ENCODE data around the gene SP100. TPM values are rescaled to one million over a fixed set of nuclear protein-coding genes. Genes with fewer than 3 reads are reported as not detected.
A peak's percentile ranks its signal among the peaks of the same experiment; 100 is the strongest.
"Not testable (repeated sequence)": the region's sequence is repeated elsewhere in the genome, so short reads cannot be mapped to it uniquely, and the experiment has no call there.

SP100 gene
- total RNA-seq, 1 donor from 2014 or later: 8.3 TPM

DNA sequence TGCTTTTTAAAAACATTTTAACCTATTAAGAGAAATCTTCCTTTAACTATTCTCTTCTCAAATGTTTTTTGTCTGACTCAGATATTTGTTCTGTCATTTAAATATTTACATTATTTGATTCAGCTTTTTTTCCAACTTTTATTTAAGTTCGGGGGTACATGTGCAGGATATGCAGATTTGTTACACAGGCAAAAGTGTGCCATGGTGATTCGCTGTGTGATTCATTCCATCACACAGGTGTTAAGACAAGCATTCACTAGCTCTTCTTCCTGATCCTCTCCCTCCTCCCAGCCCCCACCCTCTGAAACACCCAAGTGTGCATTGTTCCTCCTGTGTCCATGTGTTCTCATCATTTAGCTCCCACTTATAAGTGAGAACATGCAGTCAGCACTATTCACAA, 19.4 kb downstream of the SP100 start:
- Mint-ChIP-seq H3K4me3 (ENCODE audit: unreplicated experiment) (no peak overlapping the region), H3K36me3 (ENCODE audit: low read depth, unreplicated experiment) (no peaks in the 10 kb centered on the region), H3K27me3 (ENCODE audit: unreplicated experiment) (no peaks in the 10 kb centered on the region), H3K9me3 (ENCODE audit: unreplicated experiment) (no peaks in the 10 kb centered on the region), H3K27ac (ENCODE audit: unreplicated experiment) (no peak overlapping the region), H3K4me1 (ENCODE audit: unreplicated experiment) (peaks cover 4% of the 10 kb centered on the region)
- no peak for TF ChIP-seq CTCF (IDR thresholded peaks at IDR 0.05; ENCODE audit: unreplicated experiment)
- no peak for DNase-seq (ENCODE audit: low spot score)

GRCh38 chr2:230439121-230439520, 23.1 kb downstream of the SP100 start:
- H3K9me3 Mint-ChIP-seq (ENCODE audit: unreplicated experiment); DNase-seq (ENCODE audit: low spot score); H3K4me3 Mint-ChIP-seq (ENCODE audit: unreplicated experiment); H3K27me3 Mint-ChIP-seq (ENCODE audit: unreplicated experiment); H3K36me3 Mint-ChIP-seq (ENCODE audit: low read depth, unreplicated experiment): not testable (repeated sequence)
- Mint-ChIP-seq H3K4me1 (ENCODE audit: unreplicated experiment) (peaks cover 11% of the 10 kb centered on the region), H3K27ac (ENCODE audit: unreplicated experiment) (peak overlapping the region; percentile 53)

- H3K27me3 Mint-ChIP-seq (ENCODE audit: unreplicated experiment): no peaks in the 10 kb centered on the region
- peaks cover 11% of the 10 kb centered on the region for H3K4me1 Mint-ChIP-seq (ENCODE audit: unreplicated experiment)
- no peak for DNase-seq (ENCODE audit: low spot score)
- peak overlapping the region; percentile 93 for H3K27ac Mint-ChIP-seq (ENCODE audit: unreplicated experiment)
- no peaks in the 10 kb centered on the region for H3K36me3 Mint-ChIP-seq (ENCODE audit: low read depth, unreplicated experiment)
- no peak for TF ChIP-seq CTCF (IDR thresholded peaks at IDR 0.05; ENCODE audit: unreplicated experiment)
- no peaks in the 10 kb centered on the region for H3K9me3 Mint-ChIP-seq (ENCODE audit: unreplicated experiment)
- no peak overlapping the region for H3K4me3 Mint-ChIP-seq (ENCODE audit: unreplicated experiment)
Measured at GRCh38 chr2:230439590-230439989, 23.6 kb downstream of the SP100 start.

- no peaks in the 10 kb centered on the region for H3K27me3 Mint-ChIP-seq (ENCODE audit: unreplicated experiment)
- H3K27ac Mint-ChIP-seq (ENCODE audit: unreplicated experiment): no peak overlapping the region
- H3K9me3 Mint-ChIP-seq (ENCODE audit: unreplicated experiment): no peaks in the 10 kb centered on the region
- no peak overlapping the region for H3K4me3 Mint-ChIP-seq (ENCODE audit: unreplicated experiment)
- H3K36me3 Mint-ChIP-seq (ENCODE audit: low read depth, unreplicated experiment): no peaks in the 10 kb centered on the region
- peaks cover 11% of the 10 kb centered on the region for H3K4me1 Mint-ChIP-seq (ENCODE audit: unreplicated experiment)
- TF ChIP-seq CTCF (IDR thresholded peaks at IDR 0.05; ENCODE audit: unreplicated experiment): no peak
- DNase-seq (ENCODE audit: low spot score): no peak
Measured at GRCh38 chr2:230441227-230441897, 25.4 kb downstream of the SP100 start.

GRCh38 chr2:230443541-230443940, 27.5 kb downstream of the SP100 start:
- H3K27ac Mint-ChIP-seq (ENCODE audit: unreplicated experiment): no peak overlapping the region
- no peak for DNase-seq (ENCODE audit: low spot score)
- peaks cover 4% of the 10 kb centered on the region for H3K36me3 Mint-ChIP-seq (ENCODE audit: low read depth, unreplicated experiment)
- H3K4me3 Mint-ChIP-seq (ENCODE audit: unreplicated experiment): no peak overlapping the region
- no peaks in the 10 kb centered on the region for H3K9me3 Mint-ChIP-seq (ENCODE audit: unreplicated experiment)
- H3K4me1 Mint-ChIP-seq (ENCODE audit: unreplicated experiment): peaks cover 20% of the 10 kb centered on the region
- TF ChIP-seq CTCF (IDR thresholded peaks at IDR 0.05; ENCODE audit: unreplicated experiment): no peak
- H3K27me3 Mint-ChIP-seq (ENCODE audit: unreplicated experiment): no peaks in the 10 kb centered on the region

All from endothelial cell (in vitro differentiated cells).